Spleen (tissue), 7 donors: Measurements from ENCODE around the gene SLC4A2.

Experiments
- CTCF ChIP-seq, 11 experiments: fragments of 200-600 bp in 7 of 11; fragments of 450-650 bp in 4 of 11; sonication (generic) in 4 of 11; IDR thresholded peaks in 8 of 11; conservative IDR thresholded peaks in 3 of 11; 1 replicate in 7 of 11; 2 replicates in 4 of 11; pipeline versions ENCODE4 v1.4.0 to v1.8.0; 2016 to 2021; ENCODE audit warnings: antibody characterized with exemption in 11 of 11, inconsistent platforms in 4 of 11, mild to moderate bottlenecking in 1 of 11
- POLR2AphosphoS5 ChIP-seq, 3 donors: sonication (generic); formaldehyde crosslinking; IDR thresholded peaks; one replicate each; pipeline ENCODE4 v1.5.1; 2017; ENCODE audit warnings: antibody characterized with exemption in 3 of 3
- donor health status: DM: no; HTN: no; CAD: no; lungs with moderate emphysema.
- donor health status: DM: no; HTN: no; CAD: no.
- donor health status: DM: no; HTN: no; CAD: no.

- TF ChIP-seq CTCF (IDR thresholded peaks at IDR 0.05 in 8 of 11, conservative IDR thresholded peaks at IDR 0.05 in 3 of 11) (no peak), POLR2AphosphoS5 (IDR thresholded peaks at IDR 0.05) (no peak)
These were observed 35.9 kb downstream of the SLC4A2 start for GRCh38 chr7:151095123-151095797.
